ENCODE data around the gene EN1.

DNA sequence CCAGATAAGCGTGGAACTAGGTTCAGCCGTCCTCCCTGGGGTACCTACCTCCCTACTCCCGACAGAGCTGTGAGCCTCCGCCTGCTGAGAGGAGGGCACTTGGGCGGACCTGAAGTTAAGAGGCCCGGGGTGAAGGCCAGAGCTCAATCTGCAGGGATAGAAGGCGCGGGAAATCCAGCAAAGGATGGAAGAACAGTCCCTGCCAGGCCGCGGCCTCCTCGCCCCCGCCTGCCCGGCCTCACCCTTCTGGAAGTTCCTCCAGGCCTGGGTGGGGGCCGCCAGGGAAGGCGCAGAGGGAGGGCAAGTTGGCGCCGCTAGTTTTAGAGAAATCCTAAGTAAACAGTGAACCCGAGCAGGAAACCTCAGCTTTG is 13.0 kb downstream of the EN1 start:
- TF ChIP-seq, protein P1, sequence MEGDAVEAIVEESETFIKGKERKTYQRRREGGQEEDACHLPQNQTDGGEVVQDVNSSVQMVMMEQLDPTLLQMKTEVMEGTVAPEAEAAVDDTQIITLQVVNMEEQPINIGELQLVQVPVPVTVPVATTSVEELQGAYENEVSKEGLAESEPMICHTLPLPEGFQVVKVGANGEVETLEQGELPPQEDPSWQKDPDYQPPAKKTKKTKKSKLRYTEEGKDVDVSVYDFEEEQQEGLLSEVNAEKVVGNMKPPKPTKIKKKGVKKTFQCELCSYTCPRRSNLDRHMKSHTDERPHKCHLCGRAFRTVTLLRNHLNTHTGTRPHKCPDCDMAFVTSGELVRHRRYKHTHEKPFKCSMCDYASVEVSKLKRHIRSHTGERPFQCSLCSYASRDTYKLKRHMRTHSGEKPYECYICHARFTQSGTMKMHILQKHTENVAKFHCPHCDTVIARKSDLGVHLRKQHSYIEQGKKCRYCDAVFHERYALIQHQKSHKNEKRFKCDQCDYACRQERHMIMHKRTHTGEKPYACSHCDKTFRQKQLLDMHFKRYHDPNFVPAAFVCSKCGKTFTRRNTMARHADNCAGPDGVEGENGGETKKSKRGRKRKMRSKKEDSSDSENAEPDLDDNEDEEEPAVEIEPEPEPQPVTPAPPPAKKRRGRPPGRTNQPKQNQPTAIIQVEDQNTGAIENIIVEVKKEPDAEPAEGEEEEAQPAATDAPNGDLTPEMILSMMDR (conservative IDR thresholded peaks at IDR 0.05) = no peak
- no peak for TF ChIP-seq ZFX (IDR thresholded peaks at IDR 0.05)

All from C4-2B (cell line).